Measurements from ENCODE around the gene PPP1R10.

GRCh38 chr6:30601815-30602641 is 15.0 kb downstream of the PPP1R10 start:
- TF ChIP-seq, protein P1, sequence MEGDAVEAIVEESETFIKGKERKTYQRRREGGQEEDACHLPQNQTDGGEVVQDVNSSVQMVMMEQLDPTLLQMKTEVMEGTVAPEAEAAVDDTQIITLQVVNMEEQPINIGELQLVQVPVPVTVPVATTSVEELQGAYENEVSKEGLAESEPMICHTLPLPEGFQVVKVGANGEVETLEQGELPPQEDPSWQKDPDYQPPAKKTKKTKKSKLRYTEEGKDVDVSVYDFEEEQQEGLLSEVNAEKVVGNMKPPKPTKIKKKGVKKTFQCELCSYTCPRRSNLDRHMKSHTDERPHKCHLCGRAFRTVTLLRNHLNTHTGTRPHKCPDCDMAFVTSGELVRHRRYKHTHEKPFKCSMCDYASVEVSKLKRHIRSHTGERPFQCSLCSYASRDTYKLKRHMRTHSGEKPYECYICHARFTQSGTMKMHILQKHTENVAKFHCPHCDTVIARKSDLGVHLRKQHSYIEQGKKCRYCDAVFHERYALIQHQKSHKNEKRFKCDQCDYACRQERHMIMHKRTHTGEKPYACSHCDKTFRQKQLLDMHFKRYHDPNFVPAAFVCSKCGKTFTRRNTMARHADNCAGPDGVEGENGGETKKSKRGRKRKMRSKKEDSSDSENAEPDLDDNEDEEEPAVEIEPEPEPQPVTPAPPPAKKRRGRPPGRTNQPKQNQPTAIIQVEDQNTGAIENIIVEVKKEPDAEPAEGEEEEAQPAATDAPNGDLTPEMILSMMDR (conservative IDR thresholded peaks at IDR 0.05): no peak
- TF ChIP-seq EZH2 (IDR thresholded peaks at IDR 0.05; ENCODE audit: low read depth): no peak

Data from PC-9 (cell line).